ENCODE measurements around the gene SUPT3H.

SUPT3H gene

DNA sequence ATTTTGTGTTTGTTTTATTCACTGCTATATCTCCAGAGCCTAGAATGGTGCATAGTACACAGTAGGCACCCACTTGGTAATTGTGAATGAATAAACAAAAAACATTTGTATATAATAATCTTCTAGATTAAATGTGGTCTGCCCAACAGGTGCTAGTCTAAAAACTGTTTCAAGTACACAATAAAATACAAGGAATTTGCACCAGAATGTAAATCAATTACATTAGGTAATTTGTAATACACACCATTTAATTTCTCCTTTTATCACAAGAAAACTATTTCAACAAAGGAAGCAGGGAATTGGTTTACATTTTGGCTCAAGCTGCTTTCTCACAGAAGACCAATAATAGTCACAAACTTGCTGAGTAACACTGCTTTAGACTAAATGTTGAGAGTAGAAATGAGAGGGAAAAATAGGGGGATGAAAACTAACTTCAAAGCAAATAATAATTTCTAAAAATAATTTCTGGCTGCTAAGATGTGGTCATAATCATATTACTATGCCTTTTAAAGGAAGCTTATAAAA is 27.5 kb downstream of the SUPT3H start:
- FAIRE-seq (no peak), DNase-seq (ENCODE audit: insufficient read length, low spot score) (no peak)
- no peak for TF ChIP-seq POLR2AphosphoS5 (IDR thresholded peaks at IDR 0.05; ENCODE audit: low read depth, low read length)
- no peak for TF ChIP-seq PAX5 (IDR thresholded peaks at IDR 0.05; ENCODE audit: insufficient read depth, low read length, severe bottlenecking)
- TF ChIP-seq TAF1 (IDR thresholded peaks at IDR 0.05; ENCODE audit: low read depth, low read length), result no peak
- TF ChIP-seq SPI1 (IDR thresholded peaks at IDR 0.05; ENCODE audit: low read depth, low read length), result no peak
- TF ChIP-seq POU2F2 (IDR thresholded peaks at IDR 0.05; ENCODE audit: low read depth, low read length), result no peak
- TF ChIP-seq POLR2A (IDR thresholded peaks at IDR 0.05; ENCODE audit: low read depth, low read length), result no peak

DNA sequence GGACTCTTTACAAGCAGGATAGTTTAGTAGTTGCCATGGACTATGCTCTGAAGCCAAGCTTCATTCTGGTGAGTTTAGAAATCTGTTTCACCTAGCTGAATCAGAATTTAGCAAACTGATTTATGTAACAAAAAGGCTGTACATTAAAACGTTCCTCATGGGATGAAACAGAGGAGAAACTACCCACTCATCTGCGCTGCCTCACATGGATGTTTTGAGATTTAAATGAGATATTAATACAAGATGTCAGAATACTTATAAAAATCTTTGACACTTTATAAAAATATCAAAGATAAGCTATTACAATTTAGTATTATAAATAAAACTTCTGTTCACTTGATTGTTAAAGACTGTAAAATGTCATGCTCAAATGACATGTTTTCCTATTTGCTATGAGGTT is 32.8 kb downstream of the SUPT3H start:
- FAIRE-seq (no peak), DNase-seq (ENCODE audit: insufficient read length, low spot score) (no peak)
- no peak for TF ChIP-seq PAX5 (IDR thresholded peaks at IDR 0.05; ENCODE audit: insufficient read depth, low read length, severe bottlenecking)
- no peak for TF ChIP-seq POU2F2 (IDR thresholded peaks at IDR 0.05; ENCODE audit: low read depth, low read length)
- no peak for TF ChIP-seq TAF1 (IDR thresholded peaks at IDR 0.05; ENCODE audit: low read depth, low read length)
- no peak for TF ChIP-seq POLR2A (IDR thresholded peaks at IDR 0.05; ENCODE audit: low read depth, low read length)
- TF ChIP-seq SPI1 (IDR thresholded peaks at IDR 0.05; ENCODE audit: low read depth, low read length), result no peak
- TF ChIP-seq POLR2AphosphoS5 (IDR thresholded peaks at IDR 0.05; ENCODE audit: low read depth, low read length), result no peak

DNA sequence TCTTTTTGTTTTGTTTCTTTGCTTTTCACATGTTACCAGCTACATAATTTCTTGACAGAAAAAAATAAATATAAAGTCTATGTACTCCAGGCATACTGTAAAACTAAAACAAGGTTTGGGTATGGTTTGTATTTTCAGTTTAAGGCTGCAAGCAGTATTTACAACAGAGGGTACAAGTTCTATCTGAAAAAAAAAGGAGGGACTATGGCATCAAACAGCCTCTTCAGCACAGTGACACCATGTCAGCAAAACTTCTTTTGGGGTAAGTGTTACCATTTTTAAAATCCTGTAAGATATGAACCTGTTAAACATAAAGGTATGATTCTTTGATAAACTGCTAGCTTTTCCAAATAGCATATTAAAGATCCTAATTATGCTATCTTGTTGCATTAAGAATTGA is 49.2 kb downstream of the SUPT3H start:
- TF ChIP-seq POLR2A (IDR thresholded peaks at IDR 0.05; ENCODE audit: low read depth, low read length) (no peak), POU2F2 (IDR thresholded peaks at IDR 0.05; ENCODE audit: low read depth, low read length) (no peak), PAX5 (IDR thresholded peaks at IDR 0.05; ENCODE audit: insufficient read depth, low read length, severe bottlenecking) (no peak), SPI1 (IDR thresholded peaks at IDR 0.05; ENCODE audit: low read depth, low read length) (no peak), POLR2AphosphoS5 (IDR thresholded peaks at IDR 0.05; ENCODE audit: low read depth, low read length) (no peak), TAF1 (IDR thresholded peaks at IDR 0.05; ENCODE audit: low read depth, low read length) (no peak)
- no peak for FAIRE-seq
- no peak for DNase-seq (ENCODE audit: insufficient read length, low spot score)

DNA sequence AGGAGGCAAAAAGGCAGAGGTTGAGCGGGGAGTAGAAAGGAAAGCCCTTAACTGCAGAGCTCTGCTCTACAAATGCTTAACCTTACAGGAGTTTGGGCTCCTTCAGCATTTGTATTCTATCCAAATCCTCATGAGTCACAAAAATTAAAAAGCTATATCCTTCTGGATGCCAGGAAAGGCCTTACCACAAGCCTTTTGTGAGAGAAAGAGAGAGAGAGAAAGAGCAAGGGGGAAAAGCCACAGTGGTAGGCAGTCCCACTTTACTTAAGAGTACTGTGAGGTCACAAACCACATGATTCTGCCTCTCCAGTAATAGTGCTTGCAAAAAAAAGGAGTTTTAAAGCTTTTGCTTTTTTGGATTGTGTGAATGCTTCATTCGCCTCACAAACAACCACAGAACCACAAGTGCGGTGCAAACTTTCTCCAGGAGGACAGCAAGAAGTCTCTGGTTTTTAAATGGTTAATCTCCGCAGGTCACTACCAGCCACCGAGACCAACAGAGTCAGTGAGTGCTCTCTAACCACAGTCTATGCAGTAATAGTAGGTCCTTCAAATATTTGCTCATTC is 49.7 kb downstream of the SUPT3H start, which contains the start of gene RUNX2:
Gene RUNX2 (plus strand): TSS at position 375 of the 567 bp plus-strand sequence. CDS start 397 bp downstream, outside the sequence.
- FAIRE-seq (no peak), DNase-seq (ENCODE audit: insufficient read length, low spot score) (no peak)
- no peak for TF ChIP-seq POU2F2 (IDR thresholded peaks at IDR 0.05; ENCODE audit: low read depth, low read length)
- TF ChIP-seq PAX5 (IDR thresholded peaks at IDR 0.05; ENCODE audit: insufficient read depth, low read length, severe bottlenecking), result no peak
- TF ChIP-seq POLR2A (IDR thresholded peaks at IDR 0.05; ENCODE audit: low read depth, low read length), result no peak
- no peak for TF ChIP-seq POLR2AphosphoS5 (IDR thresholded peaks at IDR 0.05; ENCODE audit: low read depth, low read length)
- no peak for TF ChIP-seq TAF1 (IDR thresholded peaks at IDR 0.05; ENCODE audit: low read depth, low read length)
- TF ChIP-seq SPI1 (IDR thresholded peaks at IDR 0.05; ENCODE audit: low read depth, low read length), result no peak

DNA sequence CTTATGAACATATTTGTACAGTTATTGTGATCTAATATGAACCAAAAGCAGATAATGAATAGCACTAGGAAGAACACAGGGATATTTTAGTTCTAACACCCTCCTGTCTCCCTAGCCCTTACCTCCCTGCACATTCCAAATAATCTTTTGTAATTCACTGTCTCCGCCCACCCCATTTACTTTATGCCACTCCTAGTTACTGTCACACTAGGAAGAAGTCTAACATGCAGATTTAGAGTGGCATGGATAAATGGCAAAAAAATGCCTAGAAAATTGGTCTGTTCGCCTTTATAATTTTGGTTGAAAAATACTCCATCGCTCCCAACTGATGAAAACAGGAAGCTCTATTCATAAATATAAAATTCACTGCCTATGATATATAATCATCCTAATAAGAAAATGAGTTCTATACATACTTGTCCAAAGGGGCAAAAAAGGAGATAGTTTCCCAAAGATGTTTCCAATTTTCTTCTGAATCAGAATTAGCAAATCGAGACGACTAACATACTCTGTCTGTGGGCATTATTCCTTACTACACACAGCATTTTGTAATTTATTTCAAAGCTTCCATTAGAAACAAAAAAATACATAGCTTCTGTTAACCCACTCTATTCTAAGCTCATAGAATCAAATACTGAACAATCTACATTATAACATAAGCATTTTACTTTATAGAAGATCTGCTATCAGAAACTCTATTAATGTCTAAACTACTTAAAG is 50.9 kb downstream of the SUPT3H start:
- FAIRE-seq (no peak), DNase-seq (ENCODE audit: insufficient read length, low spot score) (no peak)
- TF ChIP-seq PAX5 (IDR thresholded peaks at IDR 0.05; ENCODE audit: insufficient read depth, low read length, severe bottlenecking), result no peak
- no peak for TF ChIP-seq POLR2AphosphoS5 (IDR thresholded peaks at IDR 0.05; ENCODE audit: low read depth, low read length)
- no peak for TF ChIP-seq POU2F2 (IDR thresholded peaks at IDR 0.05; ENCODE audit: low read depth, low read length)
- TF ChIP-seq SPI1 (IDR thresholded peaks at IDR 0.05; ENCODE audit: low read depth, low read length), result no peak
- TF ChIP-seq POLR2A (IDR thresholded peaks at IDR 0.05; ENCODE audit: low read depth, low read length), result no peak; the same call in 1 of the 2 replicates
- no peak for TF ChIP-seq TAF1 (IDR thresholded peaks at IDR 0.05; ENCODE audit: low read depth, low read length)

DNA sequence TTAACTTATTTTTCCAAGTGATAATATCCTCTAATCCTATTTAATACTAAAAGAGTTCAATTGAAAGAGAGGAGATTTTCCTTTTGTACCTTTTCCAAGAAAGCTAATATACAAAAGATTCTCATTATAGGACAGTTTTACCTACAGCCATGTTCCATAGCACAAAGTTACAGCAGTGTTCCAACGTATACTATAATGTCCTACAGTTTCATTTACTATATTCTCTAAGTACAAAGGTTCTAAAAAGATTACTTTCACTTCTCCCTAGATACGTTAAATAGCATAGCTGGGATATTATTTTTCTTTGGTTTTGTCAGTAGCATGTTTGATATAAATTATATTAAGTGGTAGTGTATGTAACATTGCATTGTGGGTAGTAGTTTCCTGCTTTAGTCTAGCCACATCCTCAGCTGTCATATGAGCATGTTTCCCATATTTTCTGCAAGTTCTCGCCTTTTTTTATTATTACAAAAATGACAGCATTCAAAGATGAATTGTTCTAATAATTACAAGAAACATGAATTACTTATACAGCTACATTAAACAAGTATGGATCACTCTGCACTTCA is 54.0 kb downstream of the SUPT3H start:
- no peak for DNase-seq (ENCODE audit: insufficient read length, low spot score)
- FAIRE-seq, result no peak
- TF ChIP-seq PAX5 (IDR thresholded peaks at IDR 0.05; ENCODE audit: insufficient read depth, low read length, severe bottlenecking), result no peak
- no peak for TF ChIP-seq POLR2AphosphoS5 (IDR thresholded peaks at IDR 0.05; ENCODE audit: low read depth, low read length)
- TF ChIP-seq POU2F2 (IDR thresholded peaks at IDR 0.05; ENCODE audit: low read depth, low read length), result no peak
- no peak for TF ChIP-seq TAF1 (IDR thresholded peaks at IDR 0.05; ENCODE audit: low read depth, low read length)
- TF ChIP-seq SPI1 (IDR thresholded peaks at IDR 0.05; ENCODE audit: low read depth, low read length), result no peak
- no peak for TF ChIP-seq POLR2A (IDR thresholded peaks at IDR 0.05; ENCODE audit: low read depth, low read length)

DNA sequence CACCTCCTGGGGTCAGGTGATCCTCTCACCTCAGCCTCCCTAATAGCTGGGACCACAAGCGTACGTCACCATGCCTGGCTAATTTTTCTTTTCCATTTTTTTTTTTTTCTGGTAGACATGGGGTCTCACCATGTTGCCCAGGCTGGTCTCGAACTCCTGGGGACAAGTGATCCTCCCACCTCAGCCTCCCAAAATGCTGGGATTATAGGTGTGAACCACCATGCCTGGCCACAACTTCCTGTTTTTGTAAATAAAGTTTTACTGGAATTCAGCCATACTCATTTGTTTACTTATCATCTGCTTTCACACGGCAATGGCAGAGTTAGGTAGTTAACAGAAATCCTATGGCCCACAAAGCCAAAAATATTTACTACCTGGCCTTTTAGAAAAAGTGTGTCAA is 57.4 kb downstream of the SUPT3H start:
- DNase-seq (ENCODE audit: insufficient read length, low spot score) (no peak), FAIRE-seq (no peak)
- TF ChIP-seq PAX5 (IDR thresholded peaks at IDR 0.05; ENCODE audit: insufficient read depth, low read length, severe bottlenecking) (no peak), TAF1 (IDR thresholded peaks at IDR 0.05; ENCODE audit: low read depth, low read length) (no peak), POU2F2 (IDR thresholded peaks at IDR 0.05; ENCODE audit: low read depth, low read length) (no peak), POLR2AphosphoS5 (IDR thresholded peaks at IDR 0.05; ENCODE audit: low read depth, low read length) (no peak), POLR2A (IDR thresholded peaks at IDR 0.05; ENCODE audit: low read depth, low read length) (no peak), SPI1 (IDR thresholded peaks at IDR 0.05; ENCODE audit: low read depth, low read length) (no peak)

DNA sequence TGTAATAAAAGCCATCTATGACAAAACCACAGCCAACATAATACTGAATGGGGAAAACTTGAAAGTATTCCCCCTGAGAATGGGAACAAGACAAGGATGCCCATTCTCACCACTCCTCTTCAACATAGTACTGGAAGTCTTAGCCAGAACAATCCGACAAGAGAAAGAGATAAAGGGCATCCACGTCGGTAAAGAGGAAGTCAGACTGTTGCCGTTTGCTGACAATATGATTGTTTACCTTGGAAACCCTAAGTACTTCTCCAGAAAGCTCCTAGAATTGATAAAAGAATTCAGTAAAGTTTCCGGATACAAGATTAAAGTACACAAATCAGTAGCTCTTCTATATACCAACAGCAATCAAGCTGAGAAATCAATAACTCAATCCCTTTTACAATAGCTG is 63.6 kb downstream of the SUPT3H start:
- TF ChIP-seq TAF1 (IDR thresholded peaks at IDR 0.05; ENCODE audit: low read depth, low read length) (no peak), POLR2A (IDR thresholded peaks at IDR 0.05; ENCODE audit: low read depth, low read length) (no peak), POLR2AphosphoS5 (IDR thresholded peaks at IDR 0.05; ENCODE audit: low read depth, low read length) (no peak), PAX5 (IDR thresholded peaks at IDR 0.05; ENCODE audit: insufficient read depth, low read length, severe bottlenecking) (no peak), SPI1 (IDR thresholded peaks at IDR 0.05; ENCODE audit: low read depth, low read length) (no peak), POU2F2 (IDR thresholded peaks at IDR 0.05; ENCODE audit: low read depth, low read length) (no peak)
- DNase-seq (ENCODE audit: insufficient read length, low spot score) (no peak), FAIRE-seq (no peak)
